IPS-18a (cell line): ENCODE data around the gene HIRIP3.
"Not testable (repeated sequence)": the region's sequence is repeated elsewhere in the genome, so short reads cannot be mapped to it uniquely, and the experiment has no call there.

Experiments
- H3K27ac ChIP-seq: one replicate; pipeline ENCODE4 v1.5.1; 2013; ENCODE audit warnings: low read length
- H3K27me3 ChIP-seq: one replicate; pipeline ENCODE4 v1.6.1; 2013; ENCODE audit warnings: mild to moderate bottlenecking, low read length; ENCODE audit not compliant: control insufficient read depth, insufficient read depth
- H3K36me3 ChIP-seq: one replicate; pipeline ENCODE4 v1.6.1; 2013; ENCODE audit warnings: low read depth, low read length; ENCODE audit not compliant: control insufficient read depth
- H3K4me1 ChIP-seq: one replicate; pipeline ENCODE4 v1.6.1; 2013; ENCODE audit warnings: low read depth, low read length; ENCODE audit not compliant: control insufficient read depth
- H3K4me3 ChIP-seq: one replicate; pipeline ENCODE4 v1.5.1; 2013; ENCODE audit warnings: low read length
- H3K9ac ChIP-seq: one replicate; pipeline ENCODE4 v1.6.1; 2013; ENCODE audit warnings: mild to moderate bottlenecking, low read length, moderate library complexity
- H3K9me3 ChIP-seq: one replicate; pipeline ENCODE4 v1.6.1; 2013; ENCODE audit warnings: low read depth, low read length; ENCODE audit not compliant: control insufficient read depth

The HIRIP3 gene

DNA sequence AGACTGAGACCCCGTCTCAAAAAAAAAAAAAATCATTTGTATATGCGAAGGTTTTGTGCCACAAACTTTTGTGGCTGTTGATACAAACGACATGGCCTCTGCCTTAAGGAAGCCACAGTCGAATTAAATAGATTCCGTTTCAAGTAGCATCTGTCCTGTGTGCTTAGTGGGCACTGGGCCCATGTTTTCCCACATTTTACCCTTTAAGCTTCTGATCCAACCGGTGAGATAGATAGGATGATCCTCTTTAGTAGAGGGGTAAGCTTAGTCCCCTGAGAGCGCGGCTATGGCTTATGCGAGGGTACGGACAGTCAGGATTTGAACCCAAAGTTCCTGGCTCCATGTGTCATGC, 34.3 kb downstream of the HIRIP3 start:
- Histone ChIP-seq H3K27me3 (no peaks in the 10 kb centered on the region), H3K27ac (no peak overlapping the region), H3K9me3 (no peaks in the 10 kb centered on the region), H3K9ac (peak overlapping the region; percentile 65), H3K4me1 (no peaks in the 10 kb centered on the region), H3K36me3 (no peaks in the 10 kb centered on the region), H3K4me3 (peak overlapping the region; percentile 76)

DNA sequence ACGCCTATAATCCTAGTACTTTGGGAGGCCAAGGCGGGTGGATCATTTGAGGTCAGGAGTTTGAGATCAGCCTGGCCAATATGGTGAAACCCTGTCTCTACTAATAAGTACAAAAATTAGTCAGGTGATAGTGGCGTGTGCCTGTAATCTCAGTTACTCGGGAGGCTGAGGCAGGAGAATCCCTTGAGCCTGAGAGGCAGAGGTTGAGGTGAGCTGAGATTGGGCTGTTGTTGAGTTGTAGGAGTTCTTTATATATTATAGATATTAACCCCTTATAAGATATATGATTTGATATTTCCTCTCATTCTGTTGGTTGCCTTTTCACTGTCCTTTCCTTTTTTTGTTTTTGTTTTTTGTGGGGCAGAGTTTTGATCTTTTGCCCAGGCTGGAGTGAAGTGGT, 35.6 kb downstream of the HIRIP3 start:
- not testable (repeated sequence) for H3K27me3 ChIP-seq, H3K36me3 ChIP-seq, H3K9me3 ChIP-seq, H3K4me3 ChIP-seq, H3K9ac ChIP-seq, H3K4me1 ChIP-seq, H3K27ac ChIP-seq

GRCh38 chr16:29959293-29959692, 36.1 kb downstream of the HIRIP3 start:
- Histone ChIP-seq H3K9me3 (no peaks in the 10 kb centered on the region), H3K9ac (no peak overlapping the region), H3K27me3 (no peaks in the 10 kb centered on the region), H3K4me1 (no peaks in the 10 kb centered on the region), H3K27ac (no peak overlapping the region), H3K4me3 (no peak overlapping the region), H3K36me3 (no peaks in the 10 kb centered on the region)

GRCh38 chr16:29958756-29959155, 36.7 kb downstream of the HIRIP3 start:
- no peaks in the 10 kb centered on the region for H3K9me3 ChIP-seq
- no peaks in the 10 kb centered on the region for H3K36me3 ChIP-seq
- no peaks in the 10 kb centered on the region for H3K4me1 ChIP-seq
- H3K27me3 ChIP-seq, result no peaks in the 10 kb centered on the region
- H3K4me3 ChIP-seq, result no peak overlapping the region
- H3K27ac ChIP-seq, result no peak overlapping the region
- no peak overlapping the region for H3K9ac ChIP-seq

GRCh38 chr16:29951625-29952365, 43.6 kb downstream of the HIRIP3 start:
- Histone ChIP-seq H3K4me3 (no peak overlapping the region), H3K27ac (no peak overlapping the region), H3K4me1 (no peaks in the 10 kb centered on the region), H3K9me3 (no peaks in the 10 kb centered on the region), H3K27me3 (no peaks in the 10 kb centered on the region), H3K9ac (no peak overlapping the region), H3K36me3 (no peaks in the 10 kb centered on the region)

GRCh38 chr16:29950806-29951461, 44.5 kb downstream of the HIRIP3 start:
- H3K36me3 ChIP-seq, result no peaks in the 10 kb centered on the region
- no peak overlapping the region for H3K9ac ChIP-seq
- no peak overlapping the region for H3K27ac ChIP-seq
- H3K4me1 ChIP-seq, result no peaks in the 10 kb centered on the region
- H3K9me3 ChIP-seq, result no peaks in the 10 kb centered on the region
- H3K27me3 ChIP-seq, result no peaks in the 10 kb centered on the region
- no peak overlapping the region for H3K4me3 ChIP-seq

GRCh38 chr16:29947897-29948296, 47.5 kb downstream of the HIRIP3 start:
- no peak overlapping the region for H3K27ac ChIP-seq
- no peaks in the 10 kb centered on the region for H3K27me3 ChIP-seq
- no peaks in the 10 kb centered on the region for H3K9me3 ChIP-seq
- H3K9ac ChIP-seq, result no peak overlapping the region
- H3K36me3 ChIP-seq, result no peaks in the 10 kb centered on the region
- peaks cover 5% of the 10 kb centered on the region for H3K4me1 ChIP-seq
- no peak overlapping the region for H3K4me3 ChIP-seq

DNA sequence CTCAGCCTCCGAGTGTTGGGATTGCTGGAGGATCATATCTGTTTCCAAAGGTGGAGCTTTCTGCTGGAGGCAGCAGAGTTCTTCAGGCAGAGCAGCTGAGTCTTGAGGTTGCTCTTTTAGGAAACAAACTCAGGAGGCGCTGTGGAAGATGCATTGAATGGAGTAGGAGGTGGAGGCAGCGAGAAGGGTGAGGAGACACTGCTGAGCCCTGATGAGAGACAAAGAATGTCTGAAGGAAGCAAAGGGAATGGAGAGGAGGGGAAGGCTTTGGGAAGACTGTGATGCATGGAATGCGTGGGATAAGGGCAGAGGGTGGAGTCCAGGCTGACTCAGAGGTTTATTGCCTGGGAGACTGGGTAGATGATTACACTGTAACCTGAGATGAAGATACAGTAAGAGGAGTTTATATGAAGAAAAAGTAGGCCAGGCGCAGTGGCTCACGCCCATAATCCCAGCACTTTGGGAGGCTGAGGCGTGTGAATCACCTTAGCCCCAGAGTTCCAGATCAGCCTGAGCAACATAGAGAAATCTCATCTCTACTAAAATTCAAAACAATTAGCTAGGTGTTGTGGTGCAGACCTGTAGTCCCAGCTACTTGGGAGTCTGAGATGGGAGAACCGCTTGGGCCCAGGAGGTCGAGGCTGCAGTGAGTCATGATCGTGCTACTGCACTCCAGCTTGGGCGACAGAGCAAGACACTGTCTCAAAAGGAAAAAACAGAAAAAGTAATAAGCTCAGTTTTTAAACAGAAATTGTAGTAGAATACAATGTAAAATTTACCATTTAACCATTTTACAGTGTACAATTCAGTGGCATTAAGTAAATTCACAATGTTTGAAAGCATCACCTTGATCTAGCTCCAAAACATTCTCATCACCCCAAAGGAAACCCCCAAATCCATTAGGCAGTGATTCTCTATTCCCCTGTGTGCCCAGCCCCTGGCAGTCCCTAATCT, 51.3 kb downstream of the HIRIP3 start:
- no peak overlapping the region for H3K4me3 ChIP-seq
- H3K4me1 ChIP-seq, result peaks cover 5% of the 10 kb centered on the region
- no peaks in the 10 kb centered on the region for H3K9me3 ChIP-seq
- H3K9ac ChIP-seq, result no peak overlapping the region
- no peaks in the 10 kb centered on the region for H3K36me3 ChIP-seq
- no peak overlapping the region for H3K27ac ChIP-seq
- no peaks in the 10 kb centered on the region for H3K27me3 ChIP-seq
